HG02973 (cell line): Measurements from ENCODE around the gene PYROXD2.

Experiments
- ATAC-seq: cut with Tn5 transposase; IDR thresholded peaks from one replicate; pipeline ENCODE4 v1.9.1; 2021; ENCODE audit warnings: moderate library complexity; ENCODE audit not compliant: unreplicated experiment

The PYROXD2 gene

DNA sequence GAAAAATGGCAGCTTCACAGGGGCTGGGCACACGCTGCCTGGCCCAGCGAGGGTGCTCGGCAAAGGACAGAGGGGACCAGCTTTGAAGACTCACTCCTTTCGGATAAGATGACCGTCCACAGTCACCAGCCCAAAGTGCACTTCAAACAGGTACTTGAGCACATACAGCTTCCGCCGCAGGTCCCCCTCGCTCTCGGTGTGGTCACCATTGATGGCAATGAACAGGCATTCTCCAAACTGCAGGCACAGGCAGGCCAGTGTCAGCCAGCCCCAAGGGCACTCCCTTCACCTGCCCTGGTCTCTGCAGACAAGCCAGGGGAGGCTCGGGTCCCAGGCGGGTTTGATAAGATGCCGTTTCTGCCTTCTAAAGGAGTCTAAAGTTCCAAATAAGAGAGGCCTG lies 20.2 kb upstream of the PYROXD2 start:
- no peak for ATAC-seq

GRCh38 chr10:98433881-98434732 lies 19.1 kb upstream of the PYROXD2 start:
- no peak for ATAC-seq

- ATAC-seq, result no peak
Observed at GRCh38 chr10:98433371-98433770, 18.4 kb upstream of the PYROXD2 start.

DNA sequence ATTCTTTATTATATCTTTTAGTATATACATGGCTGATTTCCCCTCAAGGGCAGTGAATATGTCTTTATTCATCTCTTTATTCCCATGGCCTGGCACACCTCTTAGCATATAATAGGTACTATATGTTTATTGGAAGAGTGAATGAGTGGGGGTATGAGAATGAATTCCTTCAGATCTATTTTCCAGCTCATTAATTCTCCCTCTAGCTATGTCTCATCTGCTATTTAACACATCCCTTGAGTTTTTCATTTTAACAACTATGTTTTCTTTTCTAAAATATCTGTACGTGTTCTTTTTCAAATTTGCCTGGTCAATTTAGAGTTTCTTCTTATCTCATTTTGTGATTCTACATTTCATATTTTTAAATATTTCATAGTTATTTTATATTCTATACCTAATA lies 17.3 kb upstream of the PYROXD2 start:
- no peak for ATAC-seq

GRCh38 chr10:98431016-98431415 lies 16.0 kb upstream of the PYROXD2 start:
- no peak for ATAC-seq

- ATAC-seq, result no peak
Observed at GRCh38 chr10:98430427-98430826, 15.4 kb upstream of the PYROXD2 start.

GRCh38 chr10:98429320-98430072 lies 14.5 kb upstream of the PYROXD2 start:
- no peak for ATAC-seq

DNA sequence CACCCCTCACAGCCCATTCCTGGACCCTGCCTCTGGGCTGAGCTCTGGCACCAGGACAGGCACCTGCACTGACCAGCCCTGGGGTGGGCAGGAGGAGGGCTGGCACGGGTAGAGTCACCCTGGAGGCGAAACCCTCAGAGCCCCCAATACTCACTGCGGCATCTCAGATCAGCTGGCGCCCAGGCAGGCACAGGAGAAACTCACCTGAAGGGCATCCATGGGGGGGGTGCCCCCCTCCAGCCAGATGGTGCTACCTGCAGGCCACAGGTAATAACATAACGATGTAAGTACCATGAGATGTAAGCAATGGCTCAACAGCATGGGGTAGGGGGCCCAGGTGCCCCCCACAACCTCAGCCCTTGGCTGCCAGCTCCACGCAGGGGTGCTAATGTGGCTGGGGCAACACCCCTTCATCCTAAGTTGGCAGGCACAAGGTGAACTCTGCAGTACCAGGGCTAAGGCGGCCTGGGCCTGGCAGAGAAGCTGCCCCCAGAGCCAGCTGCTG lies 12.1 kb upstream of the PYROXD2 start:
- ATAC-seq, result no peak

DNA sequence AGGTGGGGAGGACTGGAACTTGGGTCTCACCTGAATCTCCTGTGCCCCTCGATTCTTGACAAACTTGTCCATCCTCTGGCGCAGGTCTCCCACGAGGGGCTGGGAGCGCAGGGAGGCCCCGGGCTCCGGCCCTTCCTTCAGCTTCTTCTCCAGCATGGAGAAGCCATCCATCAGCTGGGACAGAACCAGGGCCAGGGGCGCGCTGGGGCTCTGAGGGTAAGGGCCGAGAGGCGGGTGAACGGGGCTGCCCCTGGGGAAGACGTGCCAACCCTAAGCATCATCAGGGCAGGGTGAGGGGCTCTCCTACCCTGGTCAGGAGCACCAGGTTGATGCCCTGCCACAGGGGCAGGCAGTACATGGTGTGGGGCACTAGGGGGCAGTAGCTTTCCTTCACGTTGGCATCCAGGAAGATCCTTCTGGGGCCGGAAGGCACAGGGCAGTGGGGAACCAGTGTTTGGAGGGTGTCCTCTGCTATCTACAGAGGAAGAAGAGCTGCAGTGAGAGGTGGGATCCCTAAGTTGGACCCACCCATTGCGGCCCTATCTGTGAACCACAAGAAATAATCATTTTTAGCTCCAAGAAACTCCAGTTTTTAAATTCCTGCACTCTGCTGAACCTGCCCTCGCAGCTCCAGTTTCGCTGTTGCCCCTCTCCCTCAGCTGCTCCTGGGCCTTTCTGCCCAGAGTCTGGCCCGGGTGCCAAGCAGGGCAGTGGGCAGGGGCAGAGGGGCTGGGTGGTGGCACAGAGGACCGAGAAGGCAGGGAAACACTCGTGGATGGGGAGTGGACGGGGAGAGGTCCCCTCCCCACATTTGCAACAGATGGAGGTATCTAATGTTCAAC lies 10.8 kb upstream of the PYROXD2 start:
- peak; percentile 69 for ATAC-seq

GRCh38 chr10:98424295-98425254 lies 9.6 kb upstream of the PYROXD2 start:
- ATAC-seq, result no peak

DNA sequence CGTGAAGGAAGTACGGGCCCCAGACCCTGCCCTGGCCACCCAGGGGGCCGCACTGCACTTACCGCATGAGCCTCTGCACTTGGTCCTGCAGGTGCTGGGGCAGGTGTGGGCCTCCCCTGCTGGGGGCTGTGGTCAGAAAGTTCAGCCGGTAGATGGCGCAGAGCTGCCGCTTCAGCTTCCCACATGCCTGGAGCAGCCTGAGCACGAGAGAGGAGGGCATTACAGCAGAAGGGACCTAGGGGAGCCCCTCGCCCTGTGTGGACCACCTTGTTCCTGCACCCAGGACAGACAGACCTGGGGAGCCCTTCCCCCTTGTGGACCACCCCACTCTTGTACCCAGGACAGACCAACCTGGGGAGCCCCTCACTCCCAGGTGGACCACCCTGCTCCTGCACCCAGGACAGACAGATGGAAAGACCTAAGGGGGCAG lies 8.7 kb upstream of the PYROXD2 start:
- ATAC-seq, result no peak

DNA sequence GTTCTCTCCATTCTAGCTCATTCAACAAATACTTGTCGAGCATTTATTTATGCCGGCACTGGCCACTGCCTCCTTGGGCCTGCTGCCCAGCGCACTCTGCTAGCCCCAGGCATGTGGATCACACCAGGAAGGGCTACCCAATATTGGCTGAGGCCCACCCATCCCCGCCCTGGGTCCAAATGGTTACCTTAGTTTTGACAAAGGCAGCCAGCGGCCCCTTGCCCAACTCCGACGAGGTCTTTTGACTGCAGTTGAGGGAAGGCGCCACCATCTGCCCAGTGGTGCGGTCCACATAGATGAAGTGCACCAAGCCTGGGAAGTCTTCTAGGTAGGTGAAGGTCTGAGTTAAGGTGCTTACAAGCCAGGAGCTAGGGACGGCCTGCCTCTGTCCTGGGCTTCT lies 7.2 kb upstream of the PYROXD2 start:
- ATAC-seq, result no peak

DNA sequence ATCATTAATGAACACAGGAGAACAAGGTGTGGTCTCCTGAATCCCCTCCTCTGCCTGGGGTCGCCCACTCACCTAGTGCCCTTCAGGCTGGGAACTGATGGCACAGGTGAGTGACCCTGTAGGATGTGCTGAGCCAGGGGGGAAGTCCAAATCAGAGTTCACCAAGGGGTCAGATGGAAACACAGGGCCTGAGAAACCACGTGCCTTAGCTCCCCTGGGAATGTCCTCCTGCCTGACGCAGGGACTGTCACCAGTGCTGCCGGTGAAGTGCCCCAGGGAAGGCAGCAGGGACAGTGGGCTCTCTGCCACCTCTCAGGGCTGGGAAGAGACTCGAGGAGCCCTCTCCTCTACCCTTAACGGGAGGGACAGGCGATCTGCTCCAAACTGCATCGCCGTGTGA lies 5.8 kb upstream of the PYROXD2 start:
- ATAC-seq, result no peak

- no peak for ATAC-seq
Observed at GRCh38 chr10:98419469-98420261, 4.7 kb upstream of the PYROXD2 start.

DNA sequence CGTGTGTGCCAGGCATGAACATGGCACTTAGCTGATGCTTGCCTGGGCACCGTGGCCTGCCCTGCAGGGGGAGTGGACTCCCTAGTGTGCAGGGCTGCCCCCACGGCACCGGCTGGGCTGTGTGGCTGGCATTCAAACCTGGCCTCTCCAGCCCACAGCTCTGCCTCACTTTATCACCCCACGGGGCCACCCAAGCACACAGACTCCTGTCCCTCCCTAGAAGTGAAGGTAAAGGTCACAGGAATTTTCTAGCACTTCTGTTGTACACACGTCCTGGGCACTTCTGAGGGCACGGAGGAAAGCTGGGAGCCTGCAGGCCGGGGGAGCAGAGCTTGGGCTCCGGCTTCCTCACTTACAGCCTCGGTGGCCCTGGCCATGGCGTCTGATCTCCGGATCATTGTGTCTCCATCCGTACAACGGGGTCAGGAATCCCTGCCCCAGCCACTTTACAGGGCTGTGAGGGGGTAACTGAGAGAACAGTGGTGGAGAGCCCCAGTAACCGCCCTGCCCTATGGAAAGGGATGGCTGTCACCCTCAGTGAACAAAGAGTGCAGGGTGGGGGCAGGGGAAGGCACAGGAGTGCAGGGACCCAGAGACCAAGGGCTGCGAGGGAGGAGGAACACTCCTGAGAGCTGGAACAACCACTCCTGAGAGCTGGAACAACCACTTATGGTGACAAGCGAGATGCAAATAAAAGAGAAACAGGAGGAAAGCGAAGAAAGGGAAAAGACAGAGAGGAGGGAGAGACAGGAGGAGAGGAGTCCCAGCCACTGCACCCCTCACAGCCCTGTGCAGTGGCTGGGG lies 3.9 kb upstream of the PYROXD2 start:
- ATAC-seq, result no peak

DNA sequence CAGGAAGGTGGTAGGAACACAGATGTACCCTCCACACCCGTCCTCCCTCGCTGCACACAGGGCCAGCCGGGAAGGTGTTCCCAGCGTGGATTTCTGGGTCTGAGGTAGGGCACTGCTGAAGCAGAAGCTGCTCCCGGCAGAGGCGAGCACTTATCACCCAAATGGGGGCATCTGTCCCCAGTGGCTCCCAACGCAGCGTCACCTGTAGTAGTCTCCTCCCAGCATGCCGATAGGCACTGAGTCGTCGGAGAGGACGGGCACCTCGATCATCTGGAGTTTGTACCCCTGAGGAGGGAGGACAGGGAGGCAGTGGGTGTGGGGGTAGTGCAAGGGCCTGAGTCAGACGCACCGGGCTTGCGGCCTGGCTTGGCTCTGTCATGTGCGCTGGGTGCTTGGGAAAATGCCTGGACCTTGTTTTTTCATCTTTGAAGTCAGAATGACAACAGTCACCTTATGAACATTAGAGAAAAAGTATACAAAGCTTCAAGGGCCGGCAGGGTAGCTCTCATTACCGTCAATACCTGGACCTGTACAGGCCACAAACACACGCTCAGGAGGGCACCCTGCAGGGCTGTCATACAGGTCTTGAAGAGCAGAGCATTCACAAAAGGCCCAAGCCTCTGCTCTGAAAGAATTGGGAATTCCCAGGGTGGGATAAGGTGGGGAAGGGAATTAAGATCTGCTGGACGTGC lies 3.1 kb upstream of the PYROXD2 start:
- no peak for ATAC-seq

DNA sequence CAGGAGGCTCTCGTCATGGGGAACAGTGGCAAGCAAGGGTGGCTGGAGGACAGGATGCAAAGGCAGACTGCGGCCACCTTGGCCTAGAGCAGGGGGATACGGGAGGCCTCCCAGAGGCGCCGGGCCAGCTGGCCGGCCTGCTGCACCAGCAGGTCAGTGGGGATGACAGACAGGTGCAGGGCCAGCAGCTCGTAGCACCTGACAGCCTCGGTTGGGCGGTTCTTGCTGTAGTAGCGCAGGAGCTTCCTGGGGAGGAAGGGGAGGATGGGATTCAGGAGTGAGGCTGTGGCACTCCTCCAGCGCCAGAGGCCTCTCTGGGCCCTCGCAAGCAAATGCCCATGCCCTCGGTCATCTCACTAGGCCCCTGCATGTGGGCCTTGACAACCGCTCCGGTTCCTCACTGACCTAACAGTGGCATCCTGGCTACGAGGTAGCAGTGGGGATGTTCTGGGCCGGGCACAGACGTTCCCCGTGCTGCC lies 2.5 kb upstream of the PYROXD2 start:
- ATAC-seq, result no peak
